Trophoblast cell (in vitro differentiated cells and primary cell): ENCODE data around the gene CD86.
"Not testable (repeated sequence)": the region's sequence is repeated elsewhere in the genome, so short reads cannot be mapped to it uniquely, and the experiment has no call there.

Source experiments
- DNase-seq, 2 donors: peaks; one replicate each; pipeline ENCODE4 v3.0.0-alpha.2; 2016
- H2AFZ ChIP-seq: 2 replicates; pipeline ENCODE4 v1.6.1; 2013; ENCODE audit warnings: low read length, moderate library complexity, mild to moderate bottlenecking; ENCODE audit not compliant: insufficient read depth, poor library complexity
- H2AK5ac ChIP-seq: 2 replicates; pipeline ENCODE4 v1.6.1; 2013; ENCODE audit warnings: mild to moderate bottlenecking, low read length
- H2BK120ac ChIP-seq: 2 replicates; pipeline ENCODE4 v1.6.1; 2013; ENCODE audit warnings: low read length, mild to moderate bottlenecking, moderate library complexity; ENCODE audit not compliant: insufficient read depth, poor library complexity
- H2BK12ac ChIP-seq: 2 replicates; pipeline ENCODE4 v1.6.1; 2013; ENCODE audit warnings: mild to moderate bottlenecking, low read length, moderate library complexity
- H2BK5ac ChIP-seq: 2 replicates; pipeline ENCODE4 v1.6.1; 2013; ENCODE audit warnings: low read length, low read depth, moderate library complexity, mild to moderate bottlenecking; ENCODE audit not compliant: poor library complexity
- H3K14ac ChIP-seq: 2 replicates; pipeline ENCODE4 v1.6.1; 2013; ENCODE audit warnings: mild to moderate bottlenecking, low read length
- H3K18ac ChIP-seq: 2 replicates; pipeline ENCODE4 v1.6.1; 2013; ENCODE audit warnings: mild to moderate bottlenecking, low read length
- H3K23ac ChIP-seq: 2 replicates; pipeline ENCODE4 v1.6.1; 2013; ENCODE audit warnings: low read length
- H3K27ac ChIP-seq: 2 replicates; pipeline ENCODE4 v1.5.1; 2013; ENCODE audit warnings: low read depth, mild to moderate bottlenecking, inconsistent platforms, low read length, moderate library complexity
- H3K27me3 ChIP-seq: 2 replicates; pipeline ENCODE4 v1.6.1; 2013; ENCODE audit warnings: inconsistent platforms, mild to moderate bottlenecking, low read length, moderate library complexity; ENCODE audit not compliant: insufficient read depth
- H3K36me3 ChIP-seq, 2 experiments: 1 replicate in 1 of 2; 2 replicates in 1 of 2; pipeline ENCODE4 v1.6.1; 2013; ENCODE audit warnings: low read length in 2 of 2, mild to moderate bottlenecking in 2 of 2, moderate library complexity in 1 of 2; ENCODE audit not compliant: insufficient read depth in 2 of 2, control insufficient read depth in 1 of 2
- H3K4ac ChIP-seq: 2 replicates; pipeline ENCODE4 v1.6.1; 2013; ENCODE audit warnings: low read depth, mild to moderate bottlenecking, low read length, moderate library complexity
- H3K4me1 ChIP-seq, 2 experiments: 1 replicate in 1 of 2; 2 replicates in 1 of 2; pipeline ENCODE4 v1.6.1; 2013; ENCODE audit warnings: low read length in 2 of 2, mild to moderate bottlenecking in 2 of 2, moderate library complexity in 1 of 2; ENCODE audit not compliant: insufficient read depth in 2 of 2, control insufficient read depth in 1 of 2
- H3K4me2 ChIP-seq: 2 replicates; pipeline ENCODE4 v1.6.1; 2013; ENCODE audit warnings: inconsistent platforms, mild to moderate bottlenecking, low read length, moderate library complexity
- H3K4me3 ChIP-seq: 2 replicates; pipeline ENCODE4 v1.5.1; 2013; ENCODE audit warnings: mild to moderate bottlenecking, low read depth, low read length, inconsistent platforms
- H3K79me1 ChIP-seq: one replicate; pipeline ENCODE4 v1.6.1; 2013; ENCODE audit warnings: low read length
- H3K79me2 ChIP-seq: 2 replicates; pipeline ENCODE4 v1.6.1; 2013; ENCODE audit warnings: low read length, mild to moderate bottlenecking; ENCODE audit not compliant: control insufficient read depth, insufficient read depth, poor library complexity
- H3K9ac ChIP-seq: 2 replicates; pipeline ENCODE4 v1.6.1; 2013; ENCODE audit warnings: mild to moderate bottlenecking, low read length
- H3K9me3 ChIP-seq: 2 replicates; pipeline ENCODE4 v1.6.1; 2013; ENCODE audit warnings: low read depth, mild to moderate bottlenecking, control low read depth, inconsistent platforms, low read length; ENCODE audit not compliant: insufficient read depth
- H4K12ac ChIP-seq: 2 replicates; pipeline ENCODE4 v1.6.1; 2013; ENCODE audit warnings: low read depth, mild to moderate bottlenecking, low read length, moderate library complexity
- H4K8ac ChIP-seq: 2 replicates; pipeline ENCODE4 v1.6.1; 2013; ENCODE audit warnings: low read depth, mild to moderate bottlenecking, low read length, moderate library complexity
- H4K91ac ChIP-seq: one replicate; pipeline ENCODE4 v1.6.1; 2013; ENCODE audit warnings: low read depth, mild to moderate bottlenecking, low read length, moderate library complexity
- WGBS: extraction: QIAGEN DNeasy Blood & Tissue Kit; methylation state at CpG from one replicate; pipeline ENCODE4 v1.1.7; 2013; ENCODE audit warnings: missing lambda C conversion rate; ENCODE audit not compliant: insufficient read length, insufficient coverage; ENCODE audit errors: extremely low coverage; 5-methylcytosine and 5-hydroxymethylcytosine counted together

Gene CD86

DNA sequence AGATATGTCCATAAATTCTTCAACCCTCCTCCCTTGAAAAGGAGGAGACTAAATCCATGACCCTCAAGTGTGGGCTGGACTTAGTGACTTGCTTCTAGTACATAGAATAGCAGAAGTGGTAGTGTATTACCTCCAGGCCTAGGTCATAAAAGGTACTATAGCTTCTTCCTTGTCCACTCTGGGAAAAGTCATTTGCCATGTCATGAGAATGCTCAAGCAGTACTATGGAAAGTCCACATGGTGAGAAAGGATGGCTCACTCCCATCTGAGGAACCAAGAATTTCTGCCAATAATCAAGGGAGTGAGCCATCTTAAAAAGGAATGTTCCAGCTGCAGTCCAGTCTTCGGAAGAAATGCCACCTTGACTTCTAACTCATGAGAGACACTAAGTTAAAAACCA, 22.6 kb upstream of the CD86 start:
- Histone ChIP-seq H3K36me3 (no peaks in the 10 kb centered on the region), H3K23ac (no peak overlapping the region), H3K79me2 (no peaks in the 10 kb centered on the region), H3K4me2 (no peak overlapping the region), H3K27me3 (no peaks in the 10 kb centered on the region), H2AK5ac (no peak overlapping the region), H3K14ac (no peak overlapping the region), H2BK5ac (no peak overlapping the region), H3K4me3 (no peak overlapping the region), H2BK12ac (no peak overlapping the region), H4K91ac (no peak overlapping the region), H3K9ac (no peak overlapping the region), H3K27ac (no peak overlapping the region), H4K8ac (no peak overlapping the region), H3K18ac (no peak overlapping the region), H4K12ac (no peak overlapping the region), H3K4ac (no peak overlapping the region), H3K9me3 (peaks cover 7% of the 10 kb centered on the region), H2AFZ (no peak overlapping the region), H3K79me1 (no peaks in the 10 kb centered on the region), H2BK120ac (no peak overlapping the region), H3K4me1 (no peaks in the 10 kb centered on the region)
- no CpG with 5 or more reads among the region's 1 CpG for WGBS
- DNase-seq, result no peak

- no peak overlapping the region for H3K4ac ChIP-seq
- no peak overlapping the region for H2BK120ac ChIP-seq
- no peak overlapping the region for H4K12ac ChIP-seq
- H3K36me3 ChIP-seq, result no peaks in the 10 kb centered on the region
- H3K18ac ChIP-seq, result no peak overlapping the region
- no peak overlapping the region for H2BK5ac ChIP-seq
- WGBS, result no CpG with 5 or more reads among the region's 1 CpG
- H3K79me2 ChIP-seq, result no peaks in the 10 kb centered on the region
- H3K4me1 ChIP-seq, result no peaks in the 10 kb centered on the region
- no peak overlapping the region for H3K14ac ChIP-seq
- no peak overlapping the region for H2AFZ ChIP-seq
- DNase-seq, result no peak
- no peak overlapping the region for H3K9ac ChIP-seq
- no peak overlapping the region for H3K27ac ChIP-seq
- no peak overlapping the region for H2AK5ac ChIP-seq
- H4K91ac ChIP-seq, result no peak overlapping the region
- H4K8ac ChIP-seq, result no peak overlapping the region
- peaks cover 7% of the 10 kb centered on the region for H3K9me3 ChIP-seq
- no peaks in the 10 kb centered on the region for H3K27me3 ChIP-seq
- H3K79me1 ChIP-seq, result no peaks in the 10 kb centered on the region
- no peak overlapping the region for H3K4me2 ChIP-seq
- H3K4me3 ChIP-seq, result no peak overlapping the region
- H3K23ac ChIP-seq, result no peak overlapping the region
- no peak overlapping the region for H2BK12ac ChIP-seq
Measured at GRCh38 chr3:122033023-122033422, 22.1 kb upstream of the CD86 start.

DNA sequence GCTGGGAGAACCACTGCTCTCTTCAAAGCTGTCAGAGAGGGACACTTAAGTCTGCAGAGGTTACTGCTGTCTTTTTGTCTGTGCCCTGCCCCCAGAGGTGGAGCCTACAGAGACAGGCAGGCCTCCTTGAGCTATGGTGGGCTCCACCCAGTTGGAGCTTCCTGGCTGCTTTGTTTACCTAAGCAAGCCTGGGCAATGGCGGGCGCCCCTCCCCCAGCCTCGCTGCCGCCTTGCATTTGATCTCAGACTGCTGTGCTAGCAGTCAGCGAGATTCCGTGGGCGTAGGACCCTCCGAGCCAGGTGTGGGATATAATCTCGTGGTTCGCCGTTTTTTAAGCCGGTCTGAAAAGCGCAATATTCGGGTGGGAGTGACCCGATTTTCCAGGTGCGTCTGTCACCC, 7.9 kb upstream of the CD86 start:
- not testable (repeated sequence) for H3K36me3 ChIP-seq, H3K9me3 ChIP-seq, H3K14ac ChIP-seq, H4K8ac ChIP-seq, DNase-seq, H2BK12ac ChIP-seq, H2AFZ ChIP-seq, H4K91ac ChIP-seq, H3K4me1 ChIP-seq, H2BK120ac ChIP-seq, H3K9ac ChIP-seq, H4K12ac ChIP-seq, H3K27me3 ChIP-seq, H3K79me1 ChIP-seq, H3K4ac ChIP-seq, H2AK5ac ChIP-seq, H3K4me3 ChIP-seq, H3K18ac ChIP-seq, H3K79me2 ChIP-seq, H2BK5ac ChIP-seq, H3K4me2 ChIP-seq, H3K23ac ChIP-seq, H3K27ac ChIP-seq
- no CpG with 5 or more reads among the region's 16 CpGs for WGBS

DNA sequence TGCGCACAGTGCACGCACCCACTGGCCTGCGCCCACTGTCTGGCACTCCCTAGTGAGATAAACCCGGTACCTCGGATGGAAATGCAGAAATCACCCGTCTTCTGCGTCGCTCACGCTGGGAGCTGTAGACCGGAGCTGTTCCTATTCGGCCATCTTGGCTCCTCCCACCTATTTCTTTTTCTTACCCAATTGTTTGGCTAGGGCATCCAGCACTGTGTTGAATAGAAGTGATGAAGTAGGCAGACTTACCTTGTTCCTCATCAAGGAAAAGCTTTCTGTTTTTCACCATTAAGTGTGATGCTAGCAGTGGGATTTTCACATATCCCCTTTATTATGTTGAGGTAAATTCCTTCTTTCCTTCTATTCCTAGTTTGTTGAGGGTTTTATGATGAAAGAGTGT, 7.4 kb upstream of the CD86 start:
- not testable (repeated sequence) for H2BK5ac ChIP-seq, H2AFZ ChIP-seq, H2AK5ac ChIP-seq, H3K4me3 ChIP-seq, H3K27ac ChIP-seq, H4K91ac ChIP-seq, H4K12ac ChIP-seq, H3K4me2 ChIP-seq, H3K4me1 ChIP-seq, H3K9me3 ChIP-seq, H3K79me2 ChIP-seq, H3K18ac ChIP-seq, H2BK12ac ChIP-seq, H4K8ac ChIP-seq, H3K23ac ChIP-seq, H3K14ac ChIP-seq, H2BK120ac ChIP-seq, DNase-seq, H3K27me3 ChIP-seq, H3K9ac ChIP-seq, H3K4ac ChIP-seq, H3K79me1 ChIP-seq, H3K36me3 ChIP-seq
- no CpG with 5 or more reads among the region's 11 CpGs for WGBS
